GM10248 (cell line): Measurements from ENCODE around the gene MYL9.

Experiments used
- CTCF ChIA-PET: fragments of 300-600 bp; sonication (Branson Sonifier 250); formaldehyde crosslinking; extraction: SDS; loops from one replicate; lab custom pipeline; 2021; ENCODE audit warnings: antibody characterized with exemption; lab: Yijun Ruan, JAX
- POLR2A ChIA-PET: fragments of 350-650 bp; sonication (Branson Sonifier 250); formaldehyde crosslinking; extraction: SDS; loops from one replicate; lab custom pipeline; 2020; ENCODE audit warnings: antibody characterized with exemption; lab: Yijun Ruan, JAX
- DNase-seq: peaks from one replicate; pipeline ENCODE4 v3.0.0; 2012; ENCODE audit errors: extremely low spot score
- TF ChIP-seq, protein P1 (sequence below): IDR thresholded peaks from 2 replicates; pipeline ENCODE4 v1.5.1; 2012; ENCODE audit warnings: mild to moderate bottlenecking, low read depth; ENCODE audit errors: extremely low read depth, missing control alignments, control extremely low read depth

Gene MYL9

DNA sequence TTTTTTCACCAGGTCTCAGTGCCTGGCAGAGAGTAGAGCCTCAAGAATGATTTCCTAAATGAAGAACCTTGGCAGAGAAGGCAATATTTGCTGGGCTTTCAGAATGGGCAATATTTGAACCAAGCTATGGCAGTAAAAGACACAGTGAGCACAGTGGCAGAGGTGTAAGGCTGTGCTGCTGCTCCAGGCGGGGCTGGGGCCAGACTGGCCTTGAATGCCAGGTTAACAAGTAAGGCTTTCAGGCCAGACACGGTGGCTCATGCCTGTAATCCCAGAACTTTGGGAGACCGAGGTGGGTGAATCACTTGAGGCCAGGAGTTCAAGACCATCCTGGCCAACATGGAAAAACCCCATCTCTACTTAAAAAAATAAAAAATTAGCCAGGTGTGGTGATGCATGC lies 8.5 kb upstream of the MYL9 start:
- peak; percentile 4 for DNase-seq
- ChIA-PET CTCF (interaction anchor here (1.3 kb wide), 1 partner anchor 13 kb away, joined by 4 read pairs; no protein-coding TSS in a partner anchor), POLR2A (no interaction called here)
- TF ChIP-seq, protein P1, sequence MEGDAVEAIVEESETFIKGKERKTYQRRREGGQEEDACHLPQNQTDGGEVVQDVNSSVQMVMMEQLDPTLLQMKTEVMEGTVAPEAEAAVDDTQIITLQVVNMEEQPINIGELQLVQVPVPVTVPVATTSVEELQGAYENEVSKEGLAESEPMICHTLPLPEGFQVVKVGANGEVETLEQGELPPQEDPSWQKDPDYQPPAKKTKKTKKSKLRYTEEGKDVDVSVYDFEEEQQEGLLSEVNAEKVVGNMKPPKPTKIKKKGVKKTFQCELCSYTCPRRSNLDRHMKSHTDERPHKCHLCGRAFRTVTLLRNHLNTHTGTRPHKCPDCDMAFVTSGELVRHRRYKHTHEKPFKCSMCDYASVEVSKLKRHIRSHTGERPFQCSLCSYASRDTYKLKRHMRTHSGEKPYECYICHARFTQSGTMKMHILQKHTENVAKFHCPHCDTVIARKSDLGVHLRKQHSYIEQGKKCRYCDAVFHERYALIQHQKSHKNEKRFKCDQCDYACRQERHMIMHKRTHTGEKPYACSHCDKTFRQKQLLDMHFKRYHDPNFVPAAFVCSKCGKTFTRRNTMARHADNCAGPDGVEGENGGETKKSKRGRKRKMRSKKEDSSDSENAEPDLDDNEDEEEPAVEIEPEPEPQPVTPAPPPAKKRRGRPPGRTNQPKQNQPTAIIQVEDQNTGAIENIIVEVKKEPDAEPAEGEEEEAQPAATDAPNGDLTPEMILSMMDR = no peak

DNA sequence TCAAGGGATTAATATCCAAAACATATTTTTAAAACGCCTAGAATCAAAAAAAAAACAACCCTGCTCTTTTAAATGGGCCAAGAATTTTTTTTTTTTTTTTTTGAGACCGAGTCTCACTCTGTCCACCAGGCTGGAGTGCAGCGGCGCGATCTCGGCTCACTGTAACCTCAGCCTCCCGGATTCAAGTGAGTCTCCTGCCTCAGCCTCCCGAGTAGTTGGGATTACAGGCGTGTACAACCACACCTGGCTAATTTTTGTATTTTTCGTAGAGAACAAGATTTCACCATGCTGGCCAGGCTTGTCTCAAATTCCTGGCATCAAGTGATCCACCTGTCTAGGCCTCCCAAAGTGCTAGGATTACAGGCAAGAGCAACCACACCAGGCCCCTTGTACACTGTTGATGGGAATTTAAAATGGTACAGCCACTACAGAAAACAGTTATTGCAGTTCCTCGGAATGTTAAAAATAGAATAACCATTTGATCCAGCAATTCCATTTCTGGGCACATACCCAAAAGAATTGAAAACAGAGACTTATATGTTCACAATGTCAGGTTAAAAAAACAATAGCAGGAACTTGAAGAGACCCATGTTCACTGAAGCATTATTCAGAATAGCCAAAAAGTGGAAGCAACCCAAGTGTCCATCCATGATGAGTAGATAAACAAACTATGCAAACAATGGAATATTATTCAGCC lies 3.1 kb upstream of the MYL9 start:
- ChIA-PET CTCF (no interaction called here), POLR2A (no interaction called here)
- TF ChIP-seq, protein P1 = no peak
- DNase-seq = no peak

DNA sequence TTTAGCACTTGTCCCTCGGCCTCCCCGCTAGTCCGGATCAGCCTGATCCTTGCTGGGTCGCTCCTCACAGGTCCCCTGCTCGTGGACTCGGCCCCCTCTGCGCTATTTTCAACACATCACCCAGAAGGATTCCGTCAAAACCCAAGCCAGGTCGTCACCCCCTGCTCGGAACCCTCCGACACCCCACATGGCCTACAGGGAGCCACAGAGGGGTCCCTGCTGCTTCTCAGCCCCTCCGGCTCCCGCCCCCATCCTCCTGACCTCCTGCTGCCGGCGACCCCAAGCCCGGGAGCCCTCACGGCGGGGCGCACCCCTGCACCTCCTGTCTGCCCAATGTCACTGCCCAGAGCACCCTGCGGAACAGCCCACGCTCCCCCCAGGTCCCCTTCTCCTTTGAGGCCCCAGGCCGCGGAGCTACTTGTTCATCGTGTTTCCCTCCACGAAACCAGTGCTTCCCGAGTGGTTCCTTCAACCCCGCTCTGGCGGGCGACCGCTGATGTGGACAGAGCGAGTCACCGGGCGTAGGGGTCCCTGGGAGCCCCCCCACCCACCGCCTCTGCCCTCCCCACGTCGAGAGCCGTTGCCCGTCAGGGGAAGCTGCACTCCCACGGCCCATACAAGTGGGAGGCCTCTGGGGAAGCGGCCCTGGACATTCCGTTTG lies 638 bp upstream of the MYL9 start:
- ChIA-PET POLR2A (no interaction called here), CTCF (interaction anchor here (1.2 kb wide), 1 partner anchor 12 kb away, joined by 3 read pairs; no protein-coding TSS in a partner anchor)
- TF ChIP-seq, protein P1 = no peak
- no peak for DNase-seq

GRCh38 chr20:36541768-36542488 lies 609 bp downstream of the MYL9 start:
- ChIA-PET CTCF (interaction anchor here (0.8 to 1.9 kb wide), 3 partner anchors 10 to 40 kb away, joined by 3 to 5 read pairs (median 4); no protein-coding TSS in a partner anchor), POLR2A (no interaction called here)
- no peak for DNase-seq
- TF ChIP-seq, protein P1 = peak; percentile 33

DNA sequence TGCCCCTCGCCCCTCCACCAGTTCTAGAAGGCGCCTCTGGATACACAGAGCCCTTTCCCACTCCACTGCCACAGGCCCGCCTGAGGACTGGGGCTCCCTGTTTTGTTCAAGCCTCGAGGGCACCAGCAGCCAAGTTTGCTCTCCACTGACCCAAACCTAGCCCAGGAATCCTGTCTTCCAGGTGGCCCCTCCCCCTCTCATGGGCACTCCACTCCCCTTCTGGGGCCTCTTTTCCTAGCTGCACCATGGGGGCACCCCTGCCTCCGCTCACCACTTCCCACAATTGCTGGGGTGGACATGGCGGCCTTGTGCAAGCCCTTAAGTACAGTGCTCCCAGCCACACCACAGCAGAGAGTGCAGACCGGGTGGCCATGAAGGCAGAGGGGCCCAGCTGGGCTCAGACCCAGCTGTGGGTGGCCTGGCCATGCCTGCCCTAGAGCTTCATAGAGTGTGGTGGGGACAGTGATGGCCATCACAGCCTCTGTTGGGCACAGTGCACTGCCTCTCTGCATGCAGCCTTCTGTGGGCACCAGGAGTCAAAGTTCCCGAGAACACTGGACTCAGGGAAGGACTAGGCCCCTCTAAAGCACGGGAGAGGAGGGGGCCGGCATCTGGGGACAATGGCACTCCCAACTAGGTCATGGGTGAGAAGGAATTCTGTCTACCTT lies 1.3 kb downstream of the MYL9 start:
- peak; percentile 9 for DNase-seq
- TF ChIP-seq, protein P1 = no peak
- POLR2A ChIA-PET = no interaction called here
- CTCF ChIA-PET = interaction anchor here (1.7 to 1.9 kb wide), 2 partner anchors 9 to 41 kb away, joined by 4 to 5 read pairs; no protein-coding TSS in a partner anchor
